ENCODE results near the gene TPO. TPM values are rescaled to one million over a fixed set of nuclear protein-coding genes. Genes with fewer than 3 reads are reported as not detected.

Gene TPO
- total RNA-seq, 3 donors from 2014 or later, result 5.1 to 21.0 (median 15.1) TPM

DNA sequence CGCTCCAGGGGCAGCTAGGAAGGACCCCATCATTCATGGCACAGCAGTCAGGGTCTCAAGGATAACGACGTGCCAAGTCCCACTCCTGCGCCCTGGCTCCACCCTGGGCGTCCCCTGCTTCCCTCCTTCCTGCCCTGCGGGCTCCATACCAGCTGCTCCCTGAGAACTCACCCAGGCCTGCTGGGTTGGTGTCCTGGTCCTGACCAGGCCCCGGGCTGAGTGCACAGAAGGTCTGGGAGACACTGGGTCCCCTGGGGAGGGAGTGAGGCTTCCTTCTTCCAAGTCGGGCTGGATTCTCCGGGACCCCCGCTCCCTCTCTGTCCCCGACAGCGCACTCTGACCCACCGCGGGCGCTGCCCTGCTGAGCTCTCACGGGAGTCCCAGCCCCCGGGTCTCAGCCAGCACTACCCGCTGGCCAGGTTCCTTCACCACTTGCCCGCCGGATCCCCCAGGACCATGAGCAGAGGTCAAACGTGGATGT is 170.8 kb downstream of the TPO start:
- H3K4me3 ChIP-seq, result no peak overlapping the region
- no peak for TF ChIP-seq POLR2AphosphoS5 (IDR thresholded peaks at IDR 0.05)
- TF ChIP-seq, protein P1, sequence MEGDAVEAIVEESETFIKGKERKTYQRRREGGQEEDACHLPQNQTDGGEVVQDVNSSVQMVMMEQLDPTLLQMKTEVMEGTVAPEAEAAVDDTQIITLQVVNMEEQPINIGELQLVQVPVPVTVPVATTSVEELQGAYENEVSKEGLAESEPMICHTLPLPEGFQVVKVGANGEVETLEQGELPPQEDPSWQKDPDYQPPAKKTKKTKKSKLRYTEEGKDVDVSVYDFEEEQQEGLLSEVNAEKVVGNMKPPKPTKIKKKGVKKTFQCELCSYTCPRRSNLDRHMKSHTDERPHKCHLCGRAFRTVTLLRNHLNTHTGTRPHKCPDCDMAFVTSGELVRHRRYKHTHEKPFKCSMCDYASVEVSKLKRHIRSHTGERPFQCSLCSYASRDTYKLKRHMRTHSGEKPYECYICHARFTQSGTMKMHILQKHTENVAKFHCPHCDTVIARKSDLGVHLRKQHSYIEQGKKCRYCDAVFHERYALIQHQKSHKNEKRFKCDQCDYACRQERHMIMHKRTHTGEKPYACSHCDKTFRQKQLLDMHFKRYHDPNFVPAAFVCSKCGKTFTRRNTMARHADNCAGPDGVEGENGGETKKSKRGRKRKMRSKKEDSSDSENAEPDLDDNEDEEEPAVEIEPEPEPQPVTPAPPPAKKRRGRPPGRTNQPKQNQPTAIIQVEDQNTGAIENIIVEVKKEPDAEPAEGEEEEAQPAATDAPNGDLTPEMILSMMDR (IDR thresholded peaks at IDR 0.05), result no peak
- no peak for TF ChIP-seq POLR2A (IDR thresholded peaks at IDR 0.05)
- intact Hi-C loops (cut with DNase I; ENCODE audit: low total_unique reads), result no loop called here
- H3K36me3 ChIP-seq, result no peaks in the 10 kb centered on the region
- no peaks in the 10 kb centered on the region for H3K27me3 ChIP-seq
- H3K27ac ChIP-seq, result no peak overlapping the region
- no peaks in the 10 kb centered on the region for H3K4me1 ChIP-seq
- DNase-seq (ENCODE audit: low spot score in 2 of 2), result peak in 1 of 2 donors; percentile 44
- no peaks in the 10 kb centered on the region for H3K9me3 ChIP-seq

DNA sequence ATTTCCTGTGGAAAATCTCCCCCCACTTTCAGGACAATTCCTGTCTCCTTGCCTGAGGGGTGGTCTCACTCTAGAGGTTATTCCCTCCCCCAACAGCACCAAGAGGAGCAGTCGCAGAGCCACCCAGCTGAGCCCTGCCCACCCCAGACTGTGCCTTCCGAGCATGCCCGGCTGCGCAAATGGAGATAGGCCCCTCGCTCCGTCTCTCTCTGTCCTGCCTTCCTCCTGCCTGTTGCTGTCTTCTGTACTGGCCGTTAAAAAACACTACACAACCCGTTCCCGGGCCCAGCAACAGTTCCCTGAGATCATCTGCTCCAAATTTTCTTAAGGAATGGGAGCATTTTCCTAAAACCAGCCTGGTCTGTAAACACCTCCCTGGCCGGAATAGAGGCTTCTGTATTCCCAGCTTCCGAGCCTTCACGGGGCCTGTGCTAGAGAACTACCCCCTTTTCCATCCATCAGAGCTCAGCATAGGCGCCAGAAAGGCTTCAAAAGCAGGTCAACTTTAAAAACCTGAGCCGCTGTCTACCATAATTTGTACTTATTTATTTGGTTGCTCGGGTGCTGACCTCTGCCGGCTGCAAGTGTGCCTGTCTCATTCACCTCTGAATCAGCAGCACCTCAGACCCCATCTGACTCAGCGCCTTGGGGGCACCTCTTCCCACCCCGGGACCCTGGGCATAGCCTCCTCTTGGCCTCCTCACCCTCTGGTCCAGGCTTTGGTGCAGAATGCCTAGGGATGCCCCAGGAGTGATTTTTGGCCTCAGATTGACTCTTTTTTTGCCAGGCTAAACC is 171.6 kb downstream of the TPO start:
- Histone ChIP-seq H3K27me3 (no peaks in the 10 kb centered on the region), H3K9me3 (no peaks in the 10 kb centered on the region), H3K4me3 (no peak overlapping the region), H3K36me3 (no peaks in the 10 kb centered on the region), H3K4me1 (no peaks in the 10 kb centered on the region), H3K27ac (no peak overlapping the region)
- TF ChIP-seq, protein P1 (IDR thresholded peaks at IDR 0.05), result no peak
- TF ChIP-seq POLR2AphosphoS5 (IDR thresholded peaks at IDR 0.05) (no peak), POLR2A (IDR thresholded peaks at IDR 0.05) (no peak)
- intact Hi-C loops (cut with DNase I; ENCODE audit: low total_unique reads), result no loop called here
- peak in 1 of 2 donors; percentile 20 for DNase-seq (ENCODE audit: low spot score in 2 of 2)

DNA sequence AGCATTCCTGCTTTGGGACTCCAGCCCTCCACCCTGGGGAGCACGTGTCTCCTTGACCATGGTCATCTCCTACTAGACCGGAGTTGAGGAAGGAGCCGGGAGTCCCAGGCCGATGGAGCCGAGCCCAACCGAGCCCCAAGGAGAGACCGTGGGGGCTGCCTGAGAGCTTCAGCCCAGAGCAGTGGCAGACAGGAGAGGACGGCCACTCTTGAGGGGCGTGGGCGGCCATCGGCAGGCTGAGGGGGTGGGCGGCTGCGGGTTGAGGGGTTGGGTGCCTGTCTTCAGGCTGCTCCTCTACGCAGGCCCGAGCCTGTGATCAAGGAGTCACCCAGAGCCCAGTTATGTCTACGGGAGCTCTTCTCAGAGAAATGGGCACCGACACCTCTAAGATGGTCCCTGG is 172.4 kb downstream of the TPO start:
- H3K4me1 ChIP-seq, result no peaks in the 10 kb centered on the region
- intact Hi-C loops (cut with DNase I; ENCODE audit: low total_unique reads), result no loop called here
- TF ChIP-seq, protein P1 (IDR thresholded peaks at IDR 0.05), result no peak
- no peak for TF ChIP-seq POLR2AphosphoS5 (IDR thresholded peaks at IDR 0.05)
- TF ChIP-seq POLR2A (IDR thresholded peaks at IDR 0.05), result no peak
- H3K27me3 ChIP-seq, result no peaks in the 10 kb centered on the region
- no peaks in the 10 kb centered on the region for H3K9me3 ChIP-seq
- no peaks in the 10 kb centered on the region for H3K36me3 ChIP-seq
- no peak overlapping the region for H3K4me3 ChIP-seq
- no peak overlapping the region for H3K27ac ChIP-seq
- DNase-seq (ENCODE audit: low spot score in 2 of 2), result peak in 1 of 2 donors; percentile 31

DNA sequence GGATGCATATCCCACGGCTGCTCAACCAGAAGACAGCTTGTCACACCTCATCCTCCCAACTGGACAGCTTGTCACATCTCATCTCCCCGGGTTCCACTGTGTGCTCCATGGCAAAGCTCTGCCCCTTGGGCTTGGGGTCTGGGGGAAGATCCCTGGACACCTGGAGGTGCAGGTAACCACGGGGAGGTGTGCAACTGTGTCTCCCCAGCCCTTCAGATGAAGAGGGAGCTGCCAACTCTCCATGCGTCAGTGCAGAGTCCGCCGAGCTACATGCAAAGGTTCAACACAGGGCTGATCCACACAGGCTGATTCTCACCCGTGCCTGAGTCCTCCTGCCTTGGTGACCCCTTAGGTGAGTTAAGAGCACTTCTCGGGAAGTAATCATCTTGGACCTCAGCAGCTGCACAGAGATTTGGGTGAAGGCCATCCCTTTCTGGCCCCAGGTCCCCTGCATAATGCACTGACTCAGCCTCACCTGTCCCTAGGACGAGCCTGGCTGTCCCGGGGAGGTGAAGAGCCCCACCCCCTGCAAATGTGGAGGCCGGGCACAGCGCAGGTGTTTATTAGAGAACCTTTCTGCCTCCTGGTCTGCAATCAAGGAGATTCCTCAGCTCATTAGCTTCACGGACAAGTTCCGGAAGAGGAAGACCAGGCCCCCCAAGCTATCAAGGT is 173.1 kb downstream of the TPO start:
- Histone ChIP-seq H3K9me3 (no peaks in the 10 kb centered on the region), H3K27ac (no peak overlapping the region), H3K27me3 (no peaks in the 10 kb centered on the region), H3K4me1 (no peaks in the 10 kb centered on the region), H3K36me3 (no peaks in the 10 kb centered on the region), H3K4me3 (peak overlapping the region in 2 of 3 donors; percentile 13 to 28)
- DNase-seq (ENCODE audit: low spot score in 2 of 2), result no peak
- intact Hi-C loops (cut with DNase I; ENCODE audit: low total_unique reads), result no loop called here
- no peak for TF ChIP-seq POLR2AphosphoS5 (IDR thresholded peaks at IDR 0.05)
- TF ChIP-seq, protein P1 (IDR thresholded peaks at IDR 0.05), result no peak
- no peak for TF ChIP-seq POLR2A (IDR thresholded peaks at IDR 0.05)
